ENCODE results near the gene LRGUK.

Gene LRGUK

DNA sequence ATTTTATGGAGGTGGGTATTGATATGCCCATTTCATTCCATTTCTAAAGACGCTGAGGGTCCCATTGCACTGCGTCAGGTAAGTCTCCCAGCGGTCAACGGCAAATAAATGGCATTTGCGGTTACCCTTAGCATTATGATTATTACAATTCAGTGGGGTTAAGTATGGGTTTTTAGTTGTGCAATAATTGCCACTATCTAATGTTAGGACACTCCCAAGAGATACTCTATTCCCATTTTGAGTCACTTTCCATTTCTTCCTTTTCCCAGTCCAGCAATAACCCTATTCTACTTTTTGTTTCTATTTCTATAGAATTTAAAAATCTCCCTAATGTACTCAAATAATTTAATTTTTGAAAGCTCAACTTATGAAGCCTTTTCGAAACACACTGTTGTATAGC lies 185.6 kb downstream of the LRGUK start:
- DNase-seq, result no peak

DNA sequence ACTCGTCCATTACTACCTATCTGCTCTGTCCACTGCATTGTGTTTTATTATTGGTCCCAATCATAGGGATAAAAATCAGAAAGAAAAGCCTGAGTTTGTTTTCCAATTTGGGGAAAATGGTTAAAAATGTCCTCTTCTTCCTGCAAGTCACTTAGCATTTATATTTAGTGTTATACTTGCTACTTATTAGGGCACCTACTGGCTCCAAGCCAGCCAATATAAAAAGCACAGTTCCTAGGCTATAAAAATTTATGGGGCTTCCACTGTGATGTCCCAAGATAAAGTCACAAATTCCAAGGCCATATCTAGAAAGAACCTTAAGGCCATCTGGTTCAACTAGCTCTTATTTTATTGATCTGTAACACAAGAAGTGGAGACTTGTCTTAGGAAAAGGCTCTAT lies 186.4 kb downstream of the LRGUK start:
- DNase-seq, result no peak
